ENCODE measurements around the gene CRADD.
A peak's percentile ranks its signal among the peaks of the same experiment; 100 is the strongest.

Gene CRADD

GRCh38 chr12:93671044-93671443 is 6.1 kb upstream of the CRADD start:
- DNase-seq (ENCODE audit: low read depth) = no peak

- DNase-seq (ENCODE audit: low read depth) = no peak
Observed at GRCh38 chr12:93673084-93673483, 4.1 kb upstream of the CRADD start.

- no peak for DNase-seq (ENCODE audit: low read depth)
Observed at GRCh38 chr12:93674386-93674785, 2.8 kb upstream of the CRADD start.

GRCh38 chr12:93676408-93677194 is 574 bp upstream of the CRADD start:
- no peak for DNase-seq (ENCODE audit: low read depth)

GRCh38 chr12:93678779-93679178 is 1.6 kb downstream of the CRADD start:
- DNase-seq (ENCODE audit: low read depth) = no peak

- no peak for DNase-seq (ENCODE audit: low read depth)
Observed at GRCh38 chr12:93679308-93679925, 2.2 kb downstream of the CRADD start.

GRCh38 chr12:93680006-93680405 is 2.8 kb downstream of the CRADD start:
- no peak for DNase-seq (ENCODE audit: low read depth)

- DNase-seq (ENCODE audit: low read depth) = no peak
Observed at GRCh38 chr12:93682846-93683261, 5.7 kb downstream of the CRADD start.

GRCh38 chr12:93683410-93683809 is 6.2 kb downstream of the CRADD start:
- no peak for DNase-seq (ENCODE audit: low read depth)

GRCh38 chr12:93684716-93685115 is 7.5 kb downstream of the CRADD start:
- DNase-seq (ENCODE audit: low read depth) = no peak

- DNase-seq (ENCODE audit: low read depth) = no peak
Observed at GRCh38 chr12:93686572-93687356, 9.6 kb downstream of the CRADD start.

- DNase-seq (ENCODE audit: low read depth) = no peak
Observed at GRCh38 chr12:93689076-93689834, 12.1 kb downstream of the CRADD start.

- DNase-seq (ENCODE audit: low read depth) = no peak
Observed at GRCh38 chr12:93696462-93696861, 19.3 kb downstream of the CRADD start.

- DNase-seq (ENCODE audit: low read depth) = peak; percentile 76
Observed at GRCh38 chr12:93698307-93699092, 21.3 kb downstream of the CRADD start.

- peak; percentile 95 for DNase-seq (ENCODE audit: low read depth)
Observed at GRCh38 chr12:93699271-93700145, 22.3 kb downstream of the CRADD start.

GRCh38 chr12:93702707-93703315 is 25.6 kb downstream of the CRADD start:
- DNase-seq (ENCODE audit: low read depth) = no peak

GRCh38 chr12:93704122-93704521 is 26.9 kb downstream of the CRADD start:
- no peak for DNase-seq (ENCODE audit: low read depth)

- DNase-seq (ENCODE audit: low read depth) = no peak
Observed at GRCh38 chr12:93704625-93705024, 27.4 kb downstream of the CRADD start.

GRCh38 chr12:93705237-93705636 is 28.1 kb downstream of the CRADD start:
- no peak for DNase-seq (ENCODE audit: low read depth)

GRCh38 chr12:93706387-93706786 is 29.2 kb downstream of the CRADD start:
- DNase-seq (ENCODE audit: low read depth) = no peak
